Endodermal cell (in vitro differentiated cells): ENCODE results near the gene ZNF579. TPM values are rescaled to one million over a fixed set of nuclear protein-coding genes. Genes with fewer than 3 reads are reported as not detected.
A peak's percentile ranks its signal among the peaks of the same experiment; 100 is the strongest.

Experiments
- DNase-seq: peaks from one replicate; pipeline ENCODE4 v3.0.0-alpha.2; 2017
- H3K27ac ChIP-seq: 2 replicates; pipeline ENCODE4 v1.5.1; 2013; ENCODE audit warnings: mild to moderate bottlenecking, low read depth, low read length, moderate library complexity
- H3K27me3 ChIP-seq: 2 replicates; pipeline ENCODE4 v1.6.1; 2013; ENCODE audit warnings: mild to moderate bottlenecking, low read length, moderate library complexity; ENCODE audit not compliant: insufficient read depth, control insufficient read depth, poor library complexity, severe bottlenecking
- H3K36me3 ChIP-seq: 2 replicates; pipeline ENCODE4 v1.7.0; 2013; ENCODE audit warnings: mild to moderate bottlenecking, low read length, moderate library complexity; ENCODE audit not compliant: control insufficient read depth, insufficient read depth
- H3K4me1 ChIP-seq: one replicate; pipeline ENCODE4 v1.7.0; 2013; ENCODE audit warnings: low read length; ENCODE audit not compliant: control insufficient read depth, insufficient read depth
- H3K4me3 ChIP-seq: 2 replicates; pipeline ENCODE4 v1.5.1; 2013; ENCODE audit warnings: mild to moderate bottlenecking, low read length, moderate library complexity
- H3K9ac ChIP-seq: 2 replicates; pipeline ENCODE4 v1.6.1; 2013; ENCODE audit warnings: mild to moderate bottlenecking, low read length, moderate library complexity; ENCODE audit not compliant: poor library complexity, severe bottlenecking; ENCODE audit errors: extremely low read depth
- H3K9me3 ChIP-seq: 2 replicates; pipeline ENCODE4 v1.6.1; 2013; ENCODE audit warnings: mild to moderate bottlenecking, low read length, moderate library complexity; ENCODE audit not compliant: control insufficient read depth
- H3K27ac Mint-ChIP-seq: 2 replicates; pipeline ENCODE4 v1.8.0; 2020; ENCODE audit warnings: mixed read lengths
- H3K27me3 Mint-ChIP-seq: 2 replicates; pipeline ENCODE4 v1.8.0; 2021; ENCODE audit warnings: mild to moderate bottlenecking, mixed read lengths; ENCODE audit not compliant: insufficient read depth
- H3K36me3 Mint-ChIP-seq: 2 replicates; pipeline ENCODE4 v1.8.0; 2020; ENCODE audit warnings: low read depth, mixed read lengths
- H3K4me1 Mint-ChIP-seq: 2 replicates; pipeline ENCODE4 v1.8.0; 2020; ENCODE audit warnings: mixed read lengths
- H3K4me3 Mint-ChIP-seq: 2 replicates; pipeline ENCODE4 v1.8.0; 2020; ENCODE audit warnings: mild to moderate bottlenecking, moderate library complexity, mixed read lengths
- H3K9me3 Mint-ChIP-seq: 2 replicates; pipeline ENCODE4 v1.8.0; 2020; ENCODE audit warnings: mild to moderate bottlenecking, mixed read lengths
- WGBS, 2 experiments: methylation state at CpG; one replicate each; pipeline versions ENCODE4 v1.1.5 to v1.1.7; 2013; ENCODE audit warnings: missing lambda C conversion rate in 2 of 2, mixed read lengths in 1 of 2; ENCODE audit not compliant: insufficient coverage in 1 of 2, insufficient read length in 1 of 2; 5-methylcytosine and 5-hydroxymethylcytosine counted together
- total RNA-seq, 2 donors: library from RNA; stranded (reverse); fragmentation: NEBNext Ultra II Directional in 1 of 2; extraction: Animal tissue kit (Norgen Biotek cat#: 25700) in 1 of 2; gene quantifications; 2 replicates in 1 of 2; 3 replicates in 1 of 2; pipeline ENCODE4 v1.2.1, GENCODE V29; 2021
- TF ChIP-seq, protein P1 (sequence below): fragments of 200-600 bp; sonication (generic); conservative IDR thresholded peaks from 2 replicates; pipeline ENCODE4 v1.5.0; 2021; ENCODE audit warnings: antibody characterized with exemption, mild to moderate bottlenecking

ZNF579 gene
- total RNA-seq, 2 donors from 2014 or later, result 27.5 to 30.7 TPM

DNA sequence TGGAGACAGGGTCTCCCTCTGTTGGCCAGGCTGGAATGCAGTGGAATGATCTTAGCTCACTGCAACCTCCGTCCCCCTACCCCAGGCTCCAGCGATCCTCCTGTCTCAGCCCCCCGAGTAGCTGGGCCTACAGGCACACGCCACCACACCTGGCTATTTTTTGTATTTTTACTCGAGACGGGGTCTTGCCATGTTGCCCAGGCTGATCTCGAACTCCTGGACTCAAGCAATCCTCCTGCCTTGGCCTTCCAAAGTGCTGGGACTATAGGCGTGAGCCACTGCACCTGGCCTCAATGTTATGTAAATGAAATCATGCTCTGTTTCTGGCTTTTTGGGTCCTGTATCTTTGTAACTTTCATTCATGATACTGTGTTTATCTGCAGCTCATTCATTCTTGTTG, 8.1 kb upstream of the ZNF579 start:
- Histone ChIP-seq H3K4me3 (no peak overlapping the region), H3K9me3 (no peaks in the 10 kb centered on the region), H3K4me1 (no peaks in the 10 kb centered on the region), H3K9ac (no peak overlapping the region), H3K27ac (no peak overlapping the region), H3K36me3 (peaks cover 8% of the 10 kb centered on the region), H3K27me3 (no peaks in the 10 kb centered on the region)
- Mint-ChIP-seq H3K4me1 (peaks cover 14% of the 10 kb centered on the region), H3K27ac (no peak overlapping the region), H3K27me3 (peaks cover 22% of the 10 kb centered on the region), H3K9me3 (no peaks in the 10 kb centered on the region), H3K4me3 (no peak overlapping the region), H3K36me3 (peaks cover 8% of the 10 kb centered on the region)
- TF ChIP-seq, protein P1, sequence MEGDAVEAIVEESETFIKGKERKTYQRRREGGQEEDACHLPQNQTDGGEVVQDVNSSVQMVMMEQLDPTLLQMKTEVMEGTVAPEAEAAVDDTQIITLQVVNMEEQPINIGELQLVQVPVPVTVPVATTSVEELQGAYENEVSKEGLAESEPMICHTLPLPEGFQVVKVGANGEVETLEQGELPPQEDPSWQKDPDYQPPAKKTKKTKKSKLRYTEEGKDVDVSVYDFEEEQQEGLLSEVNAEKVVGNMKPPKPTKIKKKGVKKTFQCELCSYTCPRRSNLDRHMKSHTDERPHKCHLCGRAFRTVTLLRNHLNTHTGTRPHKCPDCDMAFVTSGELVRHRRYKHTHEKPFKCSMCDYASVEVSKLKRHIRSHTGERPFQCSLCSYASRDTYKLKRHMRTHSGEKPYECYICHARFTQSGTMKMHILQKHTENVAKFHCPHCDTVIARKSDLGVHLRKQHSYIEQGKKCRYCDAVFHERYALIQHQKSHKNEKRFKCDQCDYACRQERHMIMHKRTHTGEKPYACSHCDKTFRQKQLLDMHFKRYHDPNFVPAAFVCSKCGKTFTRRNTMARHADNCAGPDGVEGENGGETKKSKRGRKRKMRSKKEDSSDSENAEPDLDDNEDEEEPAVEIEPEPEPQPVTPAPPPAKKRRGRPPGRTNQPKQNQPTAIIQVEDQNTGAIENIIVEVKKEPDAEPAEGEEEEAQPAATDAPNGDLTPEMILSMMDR, result no peak
- WGBS, 2 experiments, result 93 to 94% methylated on average over 8 of the region's 8 CpGs
- DNase-seq, result no peak

DNA sequence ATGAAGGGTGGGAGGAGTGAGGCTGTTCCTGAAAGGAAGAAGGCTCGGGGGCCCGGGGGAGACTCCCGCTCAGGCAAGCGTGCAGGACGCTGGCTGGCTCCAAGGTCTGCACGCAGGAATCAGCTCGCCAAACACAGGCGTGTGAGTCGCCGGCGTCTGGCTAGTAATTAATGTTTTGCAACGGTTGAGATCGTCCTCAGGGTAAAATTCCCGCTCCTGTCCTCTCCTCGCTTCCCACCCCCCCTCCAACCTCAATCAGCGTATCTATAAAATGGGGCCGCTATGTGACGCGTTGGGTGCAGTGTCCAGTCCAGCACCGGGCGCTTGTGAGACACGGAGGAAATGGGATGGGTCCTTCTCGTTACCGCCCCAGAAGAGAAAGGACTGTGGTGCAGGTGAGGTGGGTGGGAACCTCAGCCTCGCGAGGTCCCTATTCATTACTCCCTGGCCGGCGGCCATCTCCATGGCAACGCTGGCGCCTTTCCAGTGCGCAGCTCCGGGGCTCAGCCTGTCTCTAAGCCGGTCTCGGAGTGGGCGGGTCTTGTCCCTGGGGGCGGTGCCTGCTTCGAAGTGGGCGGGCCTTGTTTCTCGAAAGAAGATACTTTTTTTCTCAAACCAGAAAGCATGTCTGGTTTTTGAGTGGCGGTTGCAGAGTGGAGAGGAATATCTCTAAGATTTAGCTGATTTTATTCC, 6.5 kb upstream of the ZNF579 start:
- TF ChIP-seq, protein P1, result no peak
- H3K27ac ChIP-seq, result peak overlapping the region; percentile 78
- Mint-ChIP-seq H3K27me3 (peaks cover 19% of the 10 kb centered on the region), H3K4me3 (peak overlapping the region; percentile 61), H3K9me3 (no peaks in the 10 kb centered on the region), H3K4me1 (peaks cover 14% of the 10 kb centered on the region), H3K36me3 (peaks cover 5% of the 10 kb centered on the region), H3K27ac (peak overlapping the region; percentile 95)
- H3K9ac ChIP-seq, result peak overlapping the region; percentile 50
- H3K36me3 ChIP-seq, result peaks cover 4% of the 10 kb centered on the region
- no peaks in the 10 kb centered on the region for H3K4me1 ChIP-seq
- 2 to 5% methylated on average over 26 to 40 of the region's 40 CpGs for WGBS, 2 experiments
- no peaks in the 10 kb centered on the region for H3K9me3 ChIP-seq
- DNase-seq, result peak; percentile 98
- H3K27me3 ChIP-seq, result no peaks in the 10 kb centered on the region
- peak overlapping the region; percentile 77 for H3K4me3 ChIP-seq

GRCh38 chr19:55585658-55586339, 5.2 kb upstream of the ZNF579 start:
- Mint-ChIP-seq H3K27me3 (peaks cover 9% of the 10 kb centered on the region), H3K4me1 (peaks cover 22% of the 10 kb centered on the region)

More at GRCh38 chr19:55585658-55586339, 5.2 kb upstream of the ZNF579 start:
- WGBS, 2 experiments, result 23 to 26% methylated on average over 9 to 34 of the region's 36 CpGs
- TF ChIP-seq, protein P1, result no peak
- peak overlapping the region; percentile 95 for H3K27ac Mint-ChIP-seq
- H3K27me3 ChIP-seq, result no peaks in the 10 kb centered on the region
- peak overlapping the region; percentile 77 for H3K4me3 ChIP-seq
- H3K27ac ChIP-seq, result peak overlapping the region; percentile 70
- H3K36me3 ChIP-seq, result no peaks in the 10 kb centered on the region
- H3K36me3 Mint-ChIP-seq, result no peaks in the 10 kb centered on the region
- no peaks in the 10 kb centered on the region for H3K9me3 ChIP-seq
- H3K4me1 ChIP-seq, result no peaks in the 10 kb centered on the region
- H3K9me3 Mint-ChIP-seq, result no peaks in the 10 kb centered on the region
- DNase-seq, result peak; percentile 91
- peak overlapping the region; percentile 6 for H3K9ac ChIP-seq
- H3K4me3 Mint-ChIP-seq, result peak overlapping the region; percentile 61
